Activated CD8-positive, alpha-beta memory T cell treated with anti-CD3 and anti-CD28 coated beads for 1 hour (primary cell): ENCODE results near the gene SPDYE3.
"Not testable (repeated sequence)": the region's sequence is repeated elsewhere in the genome, so short reads cannot be mapped to it uniquely, and the experiment has no call there.

Experiments used
- DNase-seq, 2 donors: peaks; one replicate each; pipeline ENCODE4 v3.0.0-alpha.2; 2020; ENCODE audit warnings: low read depth in 1 of 2; ENCODE audit errors: extremely low read depth in 1 of 2

The SPDYE3 gene, protein sequence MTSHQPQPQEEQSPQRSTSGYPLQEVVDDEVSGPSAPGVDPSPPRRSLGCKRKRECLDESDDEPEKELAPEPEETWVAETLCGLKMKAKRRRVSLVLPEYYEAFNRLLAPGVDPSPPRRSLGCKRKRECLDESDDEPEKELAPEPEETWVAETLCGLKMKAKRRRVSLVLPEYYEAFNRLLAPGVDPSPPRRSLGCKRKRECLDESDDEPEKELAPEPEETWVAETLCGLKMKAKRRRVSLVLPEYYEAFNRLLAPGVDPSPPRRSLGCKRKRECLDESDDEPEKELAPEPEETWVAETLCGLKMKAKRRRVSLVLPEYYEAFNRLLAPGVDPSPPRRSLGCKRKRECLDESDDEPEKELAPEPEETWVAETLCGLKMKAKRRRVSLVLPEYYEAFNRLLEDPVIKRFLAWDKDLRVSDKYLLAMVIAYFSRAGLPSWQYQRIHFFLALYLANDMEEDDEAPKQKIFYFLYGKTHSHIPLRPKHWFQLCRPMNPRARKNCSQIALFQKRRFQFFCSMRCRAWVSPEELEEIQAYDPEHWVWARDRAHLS

DNA sequence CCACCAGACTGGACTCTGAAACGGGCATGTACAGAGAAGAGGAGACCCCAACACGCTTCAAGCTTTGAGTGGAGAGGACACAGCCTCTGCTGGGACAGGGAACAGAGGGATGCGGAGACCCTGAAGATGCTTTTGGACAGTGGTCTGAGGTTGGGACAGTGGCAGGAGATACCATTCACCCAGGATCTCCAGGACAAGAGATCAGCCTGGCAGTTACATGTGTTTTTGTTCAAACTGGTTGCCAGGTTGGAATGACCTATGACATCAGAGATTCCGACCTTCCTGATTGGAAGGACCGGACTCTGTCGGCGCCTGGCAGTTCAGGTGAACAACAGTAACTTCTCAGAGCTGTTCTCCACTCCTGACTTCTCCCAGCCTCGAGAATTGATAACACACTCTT lies at the start of gene SPDYE3:
SPDYE3 (plus strand) TSS at position 301 of the 400 bp plus-strand sequence. CDS start 184 bp downstream, outside the sequence.
- DNase-seq = not testable (repeated sequence)

DNA sequence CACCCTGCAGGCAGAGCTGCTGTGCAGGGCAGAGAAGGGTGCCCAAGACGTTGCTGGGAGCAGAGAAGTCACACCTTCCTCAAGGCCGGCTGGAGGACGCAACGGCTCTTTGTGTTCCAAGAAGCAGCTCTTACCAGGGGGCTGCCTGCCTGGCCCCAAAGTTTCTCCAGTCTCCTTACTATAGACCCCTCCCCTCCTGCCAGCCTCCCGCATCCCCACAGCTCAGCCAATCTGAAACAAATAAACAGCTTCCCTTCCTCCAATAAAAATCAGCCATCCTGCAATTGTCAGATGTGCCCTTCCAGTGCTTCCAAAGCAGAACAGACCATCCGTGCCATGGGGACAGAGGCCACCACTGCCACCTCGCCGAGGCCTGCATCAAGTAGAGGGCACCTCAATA lies 47.5 kb upstream of the SPDYE3 start:
- not testable (repeated sequence) for DNase-seq

DNA sequence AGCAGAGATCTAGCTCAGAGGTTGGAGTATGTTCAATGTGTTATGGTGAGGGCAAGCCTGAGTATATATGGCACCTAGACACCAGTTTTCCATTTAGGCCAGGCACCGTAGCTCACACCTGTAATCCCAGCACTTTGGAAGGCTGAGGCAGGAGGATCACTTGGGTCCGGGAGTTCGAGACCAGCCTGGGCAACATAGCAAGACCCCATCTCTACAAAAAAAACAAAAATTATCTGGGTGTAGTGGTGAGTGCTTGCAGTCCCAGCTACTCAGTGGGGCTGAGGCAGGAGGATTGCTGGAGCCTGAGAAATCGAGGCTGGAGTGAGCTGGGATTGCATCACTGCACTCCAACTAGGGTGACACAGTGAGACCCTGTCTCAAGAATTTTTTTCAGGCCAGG lies 44.6 kb upstream of the SPDYE3 start:
- not testable (repeated sequence) for DNase-seq

DNA sequence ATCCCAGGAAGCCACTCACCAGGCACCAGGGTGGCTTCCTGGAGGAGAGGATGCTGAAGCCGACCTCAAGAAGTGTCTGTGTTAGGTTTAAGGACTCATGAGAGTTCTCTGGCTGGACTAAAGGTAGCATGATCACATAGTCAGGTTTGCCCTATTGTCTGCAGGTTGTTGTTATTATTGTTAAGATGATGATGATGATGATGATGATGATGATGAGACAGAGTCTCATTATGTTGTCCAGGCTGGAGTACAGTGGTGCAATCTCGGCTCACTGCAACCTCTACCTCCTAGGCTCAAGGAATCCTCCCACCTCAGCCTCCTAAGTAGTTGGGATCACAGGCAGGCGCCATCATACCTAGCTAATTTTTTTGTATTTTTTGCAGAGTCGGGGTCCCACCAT lies 43.3 kb upstream of the SPDYE3 start:
- DNase-seq = not testable (repeated sequence)

DNA sequence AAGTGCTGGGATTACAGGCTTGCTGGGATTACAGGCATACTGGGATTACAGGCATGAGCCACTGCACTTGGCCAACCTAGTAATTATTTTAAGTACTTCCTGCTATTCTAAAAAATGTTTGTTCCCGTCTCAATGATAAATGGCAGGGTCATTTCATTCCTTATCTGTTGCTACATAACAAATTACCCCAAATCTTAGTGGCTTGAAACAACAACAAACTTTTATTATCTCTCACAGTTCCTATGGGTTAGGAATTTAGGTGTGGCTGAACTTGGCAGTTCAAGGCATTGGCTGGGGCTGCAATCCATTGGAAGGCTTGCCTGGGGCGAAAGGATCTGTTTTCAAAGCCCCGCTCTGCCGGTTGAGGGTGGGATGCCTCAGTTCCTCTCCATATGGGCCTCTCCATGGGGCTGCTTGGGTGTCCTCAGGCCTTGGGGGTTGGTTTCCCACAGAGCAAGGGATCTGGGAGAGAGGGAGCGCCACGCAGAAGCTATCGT lies 42.8 kb upstream of the SPDYE3 start:
- DNase-seq = not testable (repeated sequence)

- DNase-seq = not testable (repeated sequence)
Observed at GRCh38 chr7:100265851-100266250, 41.7 kb upstream of the SPDYE3 start.

GRCh38 chr7:100266576-100267354 lies 40.7 kb upstream of the SPDYE3 start:
- no peak for DNase-seq

DNA sequence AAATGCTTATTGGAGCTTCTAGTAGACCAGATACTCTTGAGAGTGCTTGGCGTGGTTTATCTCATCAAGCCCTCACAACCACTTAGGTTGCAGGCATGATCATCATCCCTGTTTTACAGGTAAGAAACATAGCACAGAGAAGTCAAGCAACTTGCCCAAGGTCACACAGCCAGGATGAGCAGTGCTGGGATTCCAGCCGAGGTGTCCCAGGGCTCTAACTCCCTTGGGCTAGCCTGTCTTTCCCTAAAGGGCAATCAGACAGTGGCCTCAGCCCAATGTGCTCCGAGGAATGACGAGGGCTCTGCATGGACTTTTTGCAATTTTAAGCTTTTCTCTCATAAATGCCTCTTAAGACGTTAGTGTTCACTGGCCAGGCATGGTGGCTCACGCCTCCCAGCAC lies 39.9 kb upstream of the SPDYE3 start:
- no peak for DNase-seq

- not testable (repeated sequence) for DNase-seq
Observed at GRCh38 chr7:100268882-100269281, 38.6 kb upstream of the SPDYE3 start.

- DNase-seq = not testable (repeated sequence)
Observed at GRCh38 chr7:100269306-100270045, 38.0 kb upstream of the SPDYE3 start.

DNA sequence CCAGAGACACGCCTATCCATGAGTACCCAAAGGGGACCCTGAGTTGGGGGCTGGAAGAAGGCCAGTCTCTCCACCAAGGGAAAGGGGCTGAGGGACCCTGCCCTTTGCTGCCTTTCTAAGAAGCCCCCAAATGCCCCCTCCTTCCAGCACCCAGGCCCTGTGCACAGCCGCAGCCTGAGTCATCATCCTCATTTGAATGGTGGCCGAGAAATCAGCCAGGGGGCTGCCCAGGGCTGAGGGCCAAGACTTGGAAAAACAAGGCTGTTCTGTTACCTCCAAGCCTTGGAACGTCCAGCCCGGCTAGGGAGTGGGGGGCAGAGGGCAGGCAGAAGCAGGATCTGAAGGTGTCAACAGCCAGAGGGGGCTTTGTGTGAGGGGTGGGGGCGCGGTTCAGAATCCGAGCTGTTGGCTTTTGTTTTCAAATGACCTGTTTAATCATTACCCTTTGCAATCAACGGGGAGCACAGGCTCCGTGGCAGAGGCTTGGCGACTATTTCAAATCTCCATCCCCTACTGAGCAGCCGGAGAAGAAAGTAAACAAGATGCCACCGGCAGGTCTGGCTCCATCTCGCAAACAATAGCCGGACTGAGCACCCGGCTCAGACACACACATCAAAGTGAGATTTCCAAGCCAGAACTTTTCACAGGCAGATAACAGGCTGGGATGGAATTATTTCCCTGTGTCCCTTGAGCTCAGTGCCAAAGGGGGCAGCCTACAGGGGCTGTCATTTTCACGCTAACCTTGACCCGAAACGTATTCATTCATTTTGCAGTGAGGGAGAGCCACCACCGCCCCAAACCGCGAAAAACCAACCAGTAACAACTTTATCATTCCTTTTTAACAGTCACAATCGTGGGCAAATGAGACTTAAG lies 37.2 kb upstream of the SPDYE3 start:
- DNase-seq = not testable (repeated sequence)

GRCh38 chr7:100270941-100271593 lies 36.4 kb upstream of the SPDYE3 start:
- DNase-seq = not testable (repeated sequence)

GRCh38 chr7:100271716-100272537 lies 35.6 kb upstream of the SPDYE3 start:
- peak; percentile 93 to 98 for DNase-seq

DNA sequence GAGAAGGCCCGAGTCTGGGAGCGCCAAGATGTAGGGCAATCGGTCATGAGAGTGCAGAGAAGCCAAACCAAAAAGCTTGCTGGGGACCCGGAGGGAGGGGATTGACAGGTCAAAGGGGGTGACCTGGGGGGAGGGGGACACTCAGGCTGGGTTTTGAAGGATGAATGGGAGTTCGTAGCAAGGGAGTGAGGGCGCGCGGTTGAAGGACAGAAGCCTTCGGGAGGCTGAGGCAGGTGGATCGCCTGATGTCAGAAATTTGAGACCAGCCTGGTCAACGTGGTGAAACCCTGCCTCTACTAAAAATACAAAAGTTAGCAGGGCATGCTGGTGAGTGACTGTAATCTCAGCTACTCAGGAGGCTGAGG lies 35.0 kb upstream of the SPDYE3 start:
- not testable (repeated sequence) for DNase-seq

- no peak for DNase-seq
Observed at GRCh38 chr7:100275120-100275519, 32.4 kb upstream of the SPDYE3 start.

DNA sequence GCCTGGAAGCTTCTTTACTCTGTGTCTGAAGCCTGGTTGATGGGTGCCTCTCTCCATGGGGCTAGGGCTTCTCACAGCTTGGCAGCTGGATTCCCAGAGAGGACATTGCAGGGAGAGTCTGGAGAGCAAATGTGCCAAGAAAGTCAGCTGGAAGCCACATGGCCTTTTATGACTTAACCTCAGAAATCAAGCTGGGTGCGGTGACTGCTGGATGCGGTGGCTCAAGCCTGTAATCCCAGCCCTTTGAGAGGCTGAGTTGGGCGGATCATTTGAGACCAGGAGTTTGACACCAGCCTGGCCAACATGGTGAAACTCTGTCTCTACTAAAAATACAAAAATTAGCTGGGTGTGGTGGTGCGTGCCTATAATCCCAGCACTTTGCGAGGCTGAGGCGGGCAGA lies 31.4 kb upstream of the SPDYE3 start:
- DNase-seq = not testable (repeated sequence)

GRCh38 chr7:100282069-100282608 lies 25.4 kb upstream of the SPDYE3 start:
- DNase-seq = not testable (repeated sequence)

- DNase-seq = not testable (repeated sequence)
Observed at GRCh38 chr7:100283147-100283546, 24.4 kb upstream of the SPDYE3 start.
